ENCODE measurements around the gene BPIFB6. TPM values are rescaled to one million over a fixed set of nuclear protein-coding genes. Genes with fewer than 3 reads are reported as not detected.

The BPIFB6 gene
- polyA plus RNA-seq, 1 donor from 2014 or later, result not detected

DNA sequence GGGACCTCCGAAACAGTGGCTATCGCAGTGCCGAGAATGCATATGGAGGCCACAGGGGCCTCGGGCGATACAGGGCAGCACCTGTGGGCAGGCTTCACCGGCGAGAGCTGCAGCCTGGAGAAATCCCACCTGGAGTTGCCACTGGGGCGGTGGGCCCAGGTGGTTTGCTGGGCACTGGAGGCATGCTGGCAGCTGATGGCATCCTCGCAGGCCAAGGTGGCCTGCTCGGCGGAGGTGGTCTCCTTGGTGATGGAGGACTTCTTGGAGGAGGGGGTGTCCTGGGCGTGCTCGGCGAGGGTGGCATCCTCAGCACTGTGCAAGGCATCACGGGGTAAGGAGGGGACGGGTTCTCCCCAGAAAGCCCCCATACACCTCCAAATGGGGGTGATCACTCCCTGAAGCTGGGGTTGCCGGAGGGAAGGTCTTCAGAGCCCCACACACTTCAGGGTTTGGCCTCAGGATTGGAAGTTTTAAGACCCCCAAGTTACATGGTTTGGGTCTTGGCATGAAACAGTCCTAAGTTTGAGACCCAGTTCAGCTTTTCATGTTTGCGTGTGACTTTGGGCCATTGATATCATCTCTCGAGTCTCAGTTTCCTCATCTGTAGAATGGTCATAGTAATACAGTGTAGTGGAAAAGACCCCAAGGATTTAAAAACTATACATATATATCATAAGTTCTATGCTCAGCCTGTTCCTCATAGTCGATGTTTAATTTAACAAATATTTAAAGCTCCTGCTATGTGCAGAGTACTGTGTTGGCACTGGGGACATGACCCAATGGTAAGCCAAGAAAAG is 52.3 kb downstream of the BPIFB6 start:
- no peaks in the 10 kb centered on the region for H3K36me3 Mint-ChIP-seq
- no peak overlapping the region for H3K27ac Mint-ChIP-seq
- H3K27me3 Mint-ChIP-seq, result no peaks in the 10 kb centered on the region
- no peaks in the 10 kb centered on the region for H3K4me1 Mint-ChIP-seq
- no peaks in the 10 kb centered on the region for H3K9me3 Mint-ChIP-seq
- H3K4me3 Mint-ChIP-seq, result no peak overlapping the region

DNA sequence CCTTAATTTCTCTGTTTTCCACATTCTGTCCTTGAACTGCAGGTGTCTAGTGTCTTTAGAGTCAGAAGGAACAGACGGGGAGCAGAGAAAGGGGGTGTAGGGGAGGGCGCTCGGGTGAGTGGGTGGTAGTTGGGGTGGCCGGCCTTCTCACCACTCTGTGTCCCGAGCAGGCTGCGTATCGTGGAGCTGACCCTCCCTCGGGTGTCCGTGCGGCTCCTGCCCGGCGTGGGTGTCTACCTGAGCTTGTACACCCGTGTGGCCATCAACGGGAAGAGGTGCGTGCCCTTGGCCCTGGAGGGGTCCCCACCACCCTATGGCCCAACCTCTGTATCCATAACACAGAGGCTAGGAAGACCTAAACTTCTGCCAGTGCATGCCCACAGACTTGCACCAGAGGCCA is 53.3 kb downstream of the BPIFB6 start:
- H3K27me3 Mint-ChIP-seq, result no peaks in the 10 kb centered on the region
- no peaks in the 10 kb centered on the region for H3K36me3 Mint-ChIP-seq
- no peak overlapping the region for H3K27ac Mint-ChIP-seq
- H3K4me3 Mint-ChIP-seq, result no peak overlapping the region
- H3K4me1 Mint-ChIP-seq, result no peaks in the 10 kb centered on the region
- H3K9me3 Mint-ChIP-seq, result no peaks in the 10 kb centered on the region

DNA sequence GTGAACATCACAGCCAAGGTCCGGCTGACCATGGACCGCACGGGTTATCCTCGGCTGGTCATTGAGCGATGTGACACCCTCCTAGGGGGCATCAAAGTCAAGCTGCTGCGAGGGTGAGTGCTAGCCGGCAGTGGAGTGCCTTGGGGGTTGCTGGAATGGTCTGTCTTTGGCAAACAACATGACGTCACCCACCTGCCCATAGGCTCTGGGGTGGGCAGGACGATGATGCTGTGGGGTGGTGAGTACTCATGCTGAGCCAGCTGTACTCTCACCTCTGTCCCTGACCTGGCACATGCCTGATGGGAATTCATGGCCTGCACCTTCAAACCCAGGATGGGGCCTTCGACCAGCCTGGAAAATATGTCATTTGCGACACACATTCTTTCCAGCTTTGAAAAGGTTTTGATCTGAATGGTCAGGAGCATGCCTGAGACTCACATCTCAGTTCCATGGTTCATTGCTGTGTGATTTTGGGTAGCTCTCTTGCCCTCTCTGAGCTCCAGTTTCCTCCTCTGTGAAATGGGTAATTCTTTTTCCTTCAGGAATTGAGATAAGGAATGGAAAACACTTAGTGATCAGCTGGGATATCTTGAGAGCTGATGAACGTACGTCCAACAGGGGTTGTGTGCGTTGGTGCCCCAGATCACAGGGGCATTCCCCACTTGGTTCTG is 54.7 kb downstream of the BPIFB6 start:
- H3K36me3 Mint-ChIP-seq, result no peaks in the 10 kb centered on the region
- no peaks in the 10 kb centered on the region for H3K9me3 Mint-ChIP-seq
- H3K27me3 Mint-ChIP-seq, result no peaks in the 10 kb centered on the region
- H3K27ac Mint-ChIP-seq, result no peak overlapping the region
- no peaks in the 10 kb centered on the region for H3K4me1 Mint-ChIP-seq
- no peak overlapping the region for H3K4me3 Mint-ChIP-seq

DNA sequence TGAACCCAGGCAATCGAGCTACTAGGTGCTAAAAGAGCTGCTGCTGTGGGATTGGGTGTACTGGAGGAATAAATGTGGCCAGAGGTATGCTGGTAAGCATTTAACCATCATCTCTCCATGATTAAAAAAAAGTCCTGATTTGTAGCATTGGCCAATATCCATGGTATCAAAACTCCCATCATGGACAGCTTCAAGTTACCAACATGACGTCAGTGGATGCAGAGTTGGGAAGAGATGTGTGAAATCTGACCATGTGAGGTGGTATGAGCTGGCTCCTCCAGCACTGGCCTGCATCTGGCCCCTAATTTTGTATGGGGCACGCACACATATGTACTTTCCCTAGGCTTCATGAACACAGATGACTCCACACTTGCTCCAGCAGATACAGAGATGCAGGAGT is 59.7 kb downstream of the BPIFB6 start:
- H3K27ac Mint-ChIP-seq, result no peak overlapping the region
- no peak overlapping the region for H3K4me3 Mint-ChIP-seq

DNA sequence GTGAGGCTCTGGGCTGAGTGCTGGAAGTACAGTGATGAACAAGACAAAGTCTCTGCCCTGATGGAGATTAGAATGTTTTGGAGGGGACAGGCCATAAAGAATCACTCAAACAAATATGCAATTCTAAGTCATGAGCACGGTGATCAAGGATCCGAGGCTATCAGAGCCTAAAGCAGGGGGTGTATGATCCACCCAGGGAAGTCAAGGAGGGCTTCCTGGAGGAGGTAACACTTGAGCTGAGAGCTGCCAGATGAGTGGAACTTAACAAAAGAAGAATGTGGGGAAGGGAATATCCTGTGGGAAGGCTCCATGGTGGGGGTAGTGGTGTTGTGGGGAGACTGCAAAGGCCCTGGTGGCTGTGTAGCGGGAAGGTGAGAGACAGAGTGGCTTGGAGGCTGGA is 60.2 kb downstream of the BPIFB6 start:
- Mint-ChIP-seq H3K4me1 (no peaks in the 10 kb centered on the region), H3K4me3 (no peak overlapping the region), H3K9me3 (no peaks in the 10 kb centered on the region), H3K27me3 (no peaks in the 10 kb centered on the region), H3K27ac (no peak overlapping the region), H3K36me3 (no peaks in the 10 kb centered on the region)

More for the DNA sequence above, 59.7 kb downstream of the BPIFB6 start:
- H3K9me3 Mint-ChIP-seq, result no peaks in the 10 kb centered on the region
- no peaks in the 10 kb centered on the region for H3K27me3 Mint-ChIP-seq
- H3K4me1 Mint-ChIP-seq, result no peaks in the 10 kb centered on the region
- H3K36me3 Mint-ChIP-seq, result no peaks in the 10 kb centered on the region

DNA sequence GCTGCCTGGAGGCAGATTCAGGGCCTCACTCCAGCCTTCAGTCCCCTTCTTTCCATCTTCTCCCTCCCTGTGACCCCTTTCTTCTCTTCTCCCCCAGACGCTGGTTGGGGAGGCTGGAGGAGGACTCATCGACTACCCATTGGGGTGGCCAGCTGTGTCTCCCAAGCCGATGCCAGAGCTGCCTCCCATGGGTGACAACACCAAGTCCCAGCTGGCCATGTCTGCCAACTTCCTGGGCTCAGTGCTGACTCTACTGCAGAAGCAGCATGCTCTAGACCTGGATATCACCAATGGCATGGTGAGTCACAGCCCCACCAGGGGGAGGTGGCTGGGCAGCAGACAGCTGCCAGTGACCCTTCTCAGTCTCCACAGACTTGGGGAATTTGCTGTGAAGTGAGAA is 60.9 kb downstream of the BPIFB6 start:
- H3K4me3 Mint-ChIP-seq, result no peak overlapping the region
- no peaks in the 10 kb centered on the region for H3K36me3 Mint-ChIP-seq
- H3K27ac Mint-ChIP-seq, result no peak overlapping the region
- no peaks in the 10 kb centered on the region for H3K4me1 Mint-ChIP-seq
- H3K27me3 Mint-ChIP-seq, result no peaks in the 10 kb centered on the region
- H3K9me3 Mint-ChIP-seq, result no peaks in the 10 kb centered on the region

DNA sequence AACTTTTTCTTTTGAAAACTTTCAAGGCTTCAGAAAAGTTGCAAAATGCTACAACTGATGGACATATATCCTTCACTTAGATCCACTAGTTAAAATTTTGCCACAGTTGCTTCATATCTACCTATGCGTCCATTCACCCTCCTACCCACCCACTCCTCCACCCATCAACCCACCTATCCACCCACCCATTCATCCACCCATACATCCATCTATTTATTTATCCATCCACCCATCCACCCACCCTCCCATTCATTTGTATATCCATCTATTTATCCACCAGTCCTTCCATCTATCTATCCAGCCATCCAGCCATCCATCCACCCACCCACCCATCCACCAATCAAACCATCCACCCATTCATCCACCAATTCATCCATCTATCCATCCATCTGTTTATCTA is 61.6 kb downstream of the BPIFB6 start:
- Mint-ChIP-seq H3K4me3 (no peak overlapping the region), H3K9me3 (no peaks in the 10 kb centered on the region), H3K27me3 (peaks cover 2% of the 10 kb centered on the region), H3K4me1 (no peaks in the 10 kb centered on the region), H3K36me3 (no peaks in the 10 kb centered on the region), H3K27ac (no peak overlapping the region)

DNA sequence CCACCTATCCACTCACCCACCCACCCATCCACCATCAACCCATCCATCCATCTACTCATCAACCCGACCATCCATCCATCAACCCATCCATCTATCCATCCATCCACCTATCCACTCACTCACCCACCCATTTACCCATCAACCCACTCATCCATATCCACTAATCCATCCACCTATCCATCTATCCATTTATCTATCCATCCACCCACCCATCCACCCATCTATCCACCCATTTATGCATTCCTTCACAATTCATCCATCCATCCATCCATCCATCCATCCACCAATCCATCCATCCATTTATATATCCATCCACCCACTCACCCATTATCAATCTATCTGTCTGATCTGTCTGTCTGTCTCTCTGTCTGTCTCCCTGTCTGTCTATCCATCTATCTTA is 62.1 kb downstream of the BPIFB6 start:
- Mint-ChIP-seq H3K27me3 (peaks cover 2% of the 10 kb centered on the region), H3K4me1 (no peaks in the 10 kb centered on the region), H3K27ac (no peak overlapping the region), H3K4me3 (no peak overlapping the region), H3K9me3 (no peaks in the 10 kb centered on the region), H3K36me3 (no peaks in the 10 kb centered on the region)

Other genes with a start within 250 kb of the BPIFB6 start
- 65.3 TPM for gene MAPRE1, start 211.7 kb upstream of the BPIFB6 start, polyA plus RNA-seq
- not detected for gene EFCAB8, start 172.7 kb upstream of the BPIFB6 start, polyA plus RNA-seq
- gene SUN5, start 27.2 kb upstream of the BPIFB6 start, polyA plus RNA-seq, result not detected
- gene BPIFB2, start 23.9 kb upstream of the BPIFB6 start, polyA plus RNA-seq, result not detected
- gene BPIFB3, start 22.3 kb downstream of the BPIFB6 start, polyA plus RNA-seq, result not detected
- not detected for gene BPIFB4, start 48.0 kb downstream of the BPIFB6 start, polyA plus RNA-seq
- gene BPIFA2, start 136.5 kb downstream of the BPIFB6 start, polyA plus RNA-seq, result not detected
- gene BPIFA3, start 185.7 kb downstream of the BPIFB6 start, polyA plus RNA-seq, result not detected
- not detected for gene BPIFA1, start 204.3 kb downstream of the BPIFB6 start, polyA plus RNA-seq

Measured in IgD-negative memory B cell (primary cell).